CD4-positive, alpha-beta T cell treated with Interleukin-6 at 100 ng/mL for 8 hours (primary cell): Measurements from ENCODE around the gene SERPINF2.
"Not testable (repeated sequence)": the region's sequence is repeated elsewhere in the genome, so short reads cannot be mapped to it uniquely, and the experiment has no call there.

Experiments used
- DNase-seq: peaks from one replicate; pipeline ENCODE4 v3.0.0-alpha.2; 2020; ENCODE audit warnings: mixed read lengths, low spot score

The SERPINF2 gene

GRCh38 chr17:1716076-1716911, 26.4 kb upstream of the SERPINF2 start:
- peak; percentile 100 for DNase-seq

GRCh38 chr17:1716912-1717695, 25.6 kb upstream of the SERPINF2 start:
- peak; percentile 88 for DNase-seq

- no peak for DNase-seq
These were observed 24.1 kb upstream of the SERPINF2 start for GRCh38 chr17:1718362-1719165.

- DNase-seq = peak; percentile 69
These were observed 21.8 kb upstream of the SERPINF2 start for GRCh38 chr17:1720856-1721386.

GRCh38 chr17:1722022-1722421, 20.6 kb upstream of the SERPINF2 start:
- DNase-seq = not testable (repeated sequence)

GRCh38 chr17:1724351-1724868, 18.3 kb upstream of the SERPINF2 start, which contains the start of gene WDR81:
WDR81 (plus strand) TSS chr17:1724704; CDS start chr17:1724960, 256 bp downstream.
- DNase-seq = peak; percentile 85

- DNase-seq = no peak
These were observed 17.6 kb upstream of the SERPINF2 start for GRCh38 chr17:1724869-1725641.

GRCh38 chr17:1725642-1726511, 16.8 kb upstream of the SERPINF2 start:
- DNase-seq = no peak

- DNase-seq = no peak
These were observed 15.9 kb upstream of the SERPINF2 start for GRCh38 chr17:1726626-1727257.

GRCh38 chr17:1727258-1727789, 15.3 kb upstream of the SERPINF2 start:
- no peak for DNase-seq

- DNase-seq = no peak
These were observed 14.6 kb upstream of the SERPINF2 start for GRCh38 chr17:1727876-1728630.

GRCh38 chr17:1729966-1730325, 12.7 kb upstream of the SERPINF2 start:
- no peak for DNase-seq

GRCh38 chr17:1730326-1731193, 12.1 kb upstream of the SERPINF2 start:
- no peak for DNase-seq

GRCh38 chr17:1731194-1731506, 11.5 kb upstream of the SERPINF2 start:
- no peak for DNase-seq

GRCh38 chr17:1732241-1732832, 10.3 kb upstream of the SERPINF2 start:
- no peak for DNase-seq

- no peak for DNase-seq
These were observed 9.8 kb upstream of the SERPINF2 start for GRCh38 chr17:1732833-1733321.

- DNase-seq = no peak
These were observed 8.9 kb upstream of the SERPINF2 start for GRCh38 chr17:1733759-1734158.
